Mucosa of gallbladder (tissue), 1 donor: ENCODE measurements around the gene INS. TPM values are rescaled to one million over a fixed set of nuclear protein-coding genes. Genes with fewer than 3 reads are reported as not detected.

Source experiments
- DNase-seq: peaks from one replicate; pipeline ENCODE4 v3.0.0-alpha.2; 2020; ENCODE audit warnings: low spot score
- total RNA-seq: library from RNA; stranded (reverse); gene quantifications from one replicate; pipeline ENCODE4 v1.2.1, GENCODE V29; 2021
- donor health status: DM: no; HTN: no; CAD: no.

INS gene
- total RNA-seq, 1 donor from 2014 or later, result 1.2 TPM

DNA sequence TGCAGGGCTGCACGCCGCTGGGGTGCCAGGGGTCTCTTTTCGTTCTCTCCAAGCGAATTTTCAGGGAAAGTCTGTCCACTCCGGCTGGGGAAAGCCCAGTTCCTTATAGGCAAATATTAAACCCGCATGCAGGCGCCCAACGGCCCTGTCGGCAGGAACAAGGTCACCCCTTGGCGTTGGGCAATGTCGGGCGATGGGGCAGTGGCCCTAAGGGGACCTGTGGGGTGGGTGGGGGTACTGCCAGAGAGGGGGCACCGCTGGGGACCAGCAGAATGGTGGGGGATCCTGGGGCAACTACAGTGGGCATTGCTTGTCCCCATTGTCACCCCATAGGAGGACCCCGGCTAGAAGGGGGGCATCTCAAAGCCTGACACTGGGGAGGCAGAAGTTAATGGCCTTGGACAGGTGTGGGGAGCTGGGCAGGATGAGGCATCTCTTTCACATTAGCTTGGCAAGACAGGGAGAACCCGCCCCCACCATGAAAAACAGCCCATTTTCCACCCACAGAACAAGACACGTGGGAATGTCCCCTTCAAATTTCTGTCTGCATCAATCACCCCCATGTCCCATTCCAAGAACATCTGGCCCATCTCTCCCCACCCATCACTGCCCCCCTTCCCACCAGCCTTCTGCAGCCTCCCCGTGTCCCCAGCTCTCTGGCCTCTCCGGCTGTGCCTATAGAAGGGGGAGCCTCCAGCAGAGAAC is 16.3 kb downstream of the INS start:
- DNase-seq, result no peak

DNA sequence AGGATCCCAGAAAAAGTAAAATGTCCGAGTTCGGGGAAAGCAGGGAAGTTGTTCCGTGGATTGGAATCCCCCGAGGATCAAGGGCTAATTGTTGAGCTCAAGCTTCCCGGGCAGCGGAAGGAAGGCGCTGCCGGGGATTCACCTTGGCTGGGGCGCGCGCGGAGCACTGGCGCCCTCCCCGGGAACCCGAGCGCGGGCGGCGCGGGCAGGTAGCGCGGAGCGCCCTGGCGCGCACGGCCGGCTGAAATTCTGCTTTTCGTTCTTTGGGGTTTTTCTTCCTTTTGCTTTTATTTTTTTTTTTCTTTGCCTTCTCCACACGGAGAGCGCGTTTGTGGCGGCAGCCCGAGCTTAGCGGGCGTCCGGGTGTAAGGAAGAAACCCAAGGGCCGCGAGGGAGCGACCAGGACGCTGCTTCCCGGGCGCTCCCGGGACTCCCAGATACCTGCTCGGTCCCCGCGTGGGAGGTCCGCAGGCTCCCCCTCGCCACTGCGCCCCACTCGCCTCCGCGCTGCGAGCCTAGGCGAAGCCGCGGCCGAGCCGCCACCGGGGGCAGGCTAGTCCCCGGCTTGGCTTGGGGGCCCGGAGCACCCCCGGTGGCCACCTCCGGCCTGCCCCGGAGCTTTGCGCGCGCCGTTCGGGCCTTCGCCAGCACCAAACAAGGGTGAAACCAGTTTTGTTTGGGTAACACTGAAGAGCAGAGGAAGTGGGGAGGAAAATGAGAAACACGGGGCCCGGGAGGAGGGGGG is 17.0 kb downstream of the INS start:
- no peak for DNase-seq

DNA sequence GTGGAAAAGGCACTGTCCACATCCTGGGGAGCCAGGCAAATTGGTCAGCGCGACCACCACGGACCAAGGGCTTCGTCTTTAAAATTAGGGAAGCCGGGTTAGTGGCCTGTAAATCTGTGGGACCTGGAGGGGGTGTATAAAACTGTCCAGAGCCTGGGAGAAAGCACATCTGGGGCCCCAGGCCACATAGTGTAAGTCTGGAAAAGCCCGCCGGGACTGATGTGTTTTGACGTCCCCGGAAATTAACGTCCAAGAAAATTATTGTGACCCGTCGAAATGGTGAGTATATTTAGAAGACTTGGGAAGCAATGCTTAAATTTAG is 17.6 kb downstream of the INS start:
- DNase-seq, result no peak

DNA sequence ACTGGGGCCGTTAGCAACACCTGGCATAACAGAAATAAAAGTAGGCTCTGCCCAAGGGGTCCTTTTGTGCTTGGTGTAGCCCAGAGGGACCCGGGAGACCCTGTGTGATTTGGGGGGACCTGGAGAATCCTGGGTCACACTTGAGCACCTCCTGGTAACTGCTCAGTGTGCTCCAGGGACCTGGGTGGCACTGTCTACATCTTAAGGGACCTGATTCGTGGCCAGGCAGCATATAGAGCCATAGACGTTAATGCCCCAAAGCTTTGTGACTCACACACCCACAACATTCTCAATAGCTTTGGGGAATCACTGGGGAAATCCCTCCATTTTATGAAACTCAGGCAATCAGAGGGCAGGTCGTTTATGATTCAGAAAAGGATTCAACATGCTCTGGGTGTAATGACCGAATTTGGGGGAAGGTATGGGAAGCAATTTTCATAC is 18.2 kb downstream of the INS start:
- no peak for DNase-seq

DNA sequence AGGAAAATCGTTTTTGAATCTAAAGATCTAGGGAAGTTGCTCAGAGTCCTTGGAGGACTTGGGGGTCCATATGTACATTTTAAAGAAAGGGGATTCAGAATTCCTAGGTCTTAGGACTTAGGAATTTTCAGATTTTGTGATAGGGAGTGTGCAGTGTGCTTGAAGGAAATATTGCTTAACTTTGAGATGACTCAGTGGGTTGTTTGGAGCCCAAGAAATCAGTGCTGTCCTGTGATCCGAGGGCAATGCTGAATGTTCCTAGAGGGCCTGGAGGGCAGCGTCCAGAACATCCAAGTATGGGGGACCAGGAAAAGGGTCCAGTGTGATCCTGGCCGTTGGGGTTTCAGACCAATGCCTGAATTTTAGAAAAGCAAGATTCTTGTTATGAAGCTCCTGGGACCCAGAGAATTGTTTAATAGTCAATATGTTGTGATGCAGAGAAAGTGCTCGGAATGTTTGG is 18.7 kb downstream of the INS start:
- DNase-seq, result no peak

DNA sequence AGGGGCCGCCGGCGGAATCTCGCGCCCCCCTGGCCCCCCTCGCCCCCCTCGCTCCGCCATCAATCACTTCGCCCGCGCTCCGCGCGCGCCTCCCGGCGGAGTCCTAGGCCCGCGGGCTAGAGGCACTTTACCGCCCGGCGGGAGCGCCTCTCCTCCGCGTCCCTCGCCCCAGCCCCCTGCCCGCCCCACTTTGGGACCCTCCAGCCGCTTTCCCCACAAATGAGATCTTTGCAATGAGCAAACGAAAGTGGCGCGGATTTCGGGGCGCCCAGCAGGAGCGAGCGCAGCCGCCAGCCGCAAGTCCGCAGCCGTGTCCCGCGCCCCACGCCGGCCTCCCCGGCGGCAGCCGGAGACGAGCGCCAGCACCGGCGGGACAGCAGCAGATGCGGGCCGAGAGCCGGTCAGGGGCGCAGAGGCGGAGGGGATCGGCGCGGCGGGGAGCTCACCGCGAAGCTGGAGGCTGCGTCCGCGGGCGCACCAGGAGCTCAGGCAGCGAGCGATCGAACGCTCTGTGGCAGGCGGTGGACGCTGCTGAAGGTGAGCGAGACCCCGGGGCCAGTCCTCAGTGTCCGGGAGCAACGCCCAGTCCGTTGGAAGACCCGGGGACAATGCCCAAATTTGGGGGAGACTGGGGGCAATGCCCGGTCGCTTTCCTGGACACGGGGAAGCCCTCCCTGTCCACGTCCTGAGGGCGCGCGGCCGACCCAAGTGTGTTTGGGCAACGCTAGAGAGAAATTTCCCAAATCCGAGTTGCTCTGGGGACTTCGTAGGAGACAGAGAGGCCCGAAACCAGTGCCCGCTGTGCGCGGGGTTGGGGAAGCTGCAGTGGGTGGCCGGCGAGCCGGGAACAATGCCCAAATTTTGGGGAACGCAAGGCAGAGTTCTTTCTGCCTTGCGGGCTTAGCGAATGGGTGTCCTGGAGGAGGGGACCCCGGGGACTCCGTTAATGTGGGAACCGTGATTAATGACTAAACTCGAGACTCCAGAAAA is 20.3 kb downstream of the INS start:
- DNase-seq, result no peak

DNA sequence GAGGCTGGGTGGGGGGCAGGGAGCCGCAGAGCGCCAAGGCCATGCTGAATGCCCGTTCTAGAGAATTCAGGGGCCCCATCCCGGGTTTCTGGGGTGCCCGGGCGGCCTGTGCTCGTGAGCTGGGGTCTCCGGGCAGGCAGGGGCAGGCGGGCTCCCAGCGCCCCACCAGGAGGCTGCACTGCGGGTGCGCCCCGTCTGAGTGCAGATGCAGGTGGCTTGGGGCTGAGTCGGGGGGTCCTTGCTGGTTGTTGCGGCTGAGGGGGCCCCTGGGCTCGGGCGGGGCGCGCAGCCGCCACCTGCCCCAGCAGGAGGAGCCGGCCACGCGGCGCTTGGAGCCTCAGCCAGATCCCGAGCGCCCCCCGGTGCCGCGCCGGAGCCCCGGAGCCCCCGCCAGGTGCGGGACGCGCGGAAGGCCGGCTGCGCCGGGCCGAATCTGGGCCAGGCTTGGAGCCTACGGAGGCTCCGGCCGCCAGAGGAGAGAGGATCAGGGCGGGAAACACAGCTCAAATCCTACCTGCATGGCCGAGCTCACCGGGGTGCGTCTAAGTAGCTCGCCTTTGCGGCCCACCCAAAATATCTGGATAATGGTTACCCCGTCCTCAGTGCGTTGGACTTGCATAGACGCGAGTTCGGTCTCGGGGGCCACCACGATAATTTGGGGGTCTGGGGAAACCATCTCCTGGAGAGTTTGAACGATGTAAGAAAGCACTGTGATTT is 21.2 kb downstream of the INS start:
- no peak for DNase-seq

DNA sequence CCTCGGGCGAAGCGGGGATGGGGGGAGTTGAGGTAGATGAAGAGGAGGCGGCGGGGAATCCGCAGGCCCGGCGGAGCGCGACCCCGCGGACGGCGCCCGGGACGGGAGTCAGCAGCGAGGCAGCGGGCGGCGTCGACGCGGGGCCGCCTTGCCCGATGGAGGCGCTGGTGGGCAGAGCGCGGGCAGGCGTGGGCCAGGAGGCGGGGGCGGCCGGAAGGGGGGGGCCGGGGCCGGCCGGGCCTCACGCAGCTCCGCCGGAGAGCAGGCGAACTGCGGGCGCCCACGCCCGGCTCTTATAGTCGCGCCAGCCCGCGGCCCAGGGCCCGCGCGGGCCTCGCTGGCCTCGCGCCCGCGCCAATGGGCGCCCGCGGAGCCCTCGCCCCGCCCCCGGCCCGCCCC is 21.9 kb downstream of the INS start, which contains the start of gene IGF2:
Gene IGF2, minus strand, starts transcription at position 267 of the 399 bp plus-strand sequence. CDS start 3,866 bp downstream, outside the sequence.
- no peak for DNase-seq

DNA sequence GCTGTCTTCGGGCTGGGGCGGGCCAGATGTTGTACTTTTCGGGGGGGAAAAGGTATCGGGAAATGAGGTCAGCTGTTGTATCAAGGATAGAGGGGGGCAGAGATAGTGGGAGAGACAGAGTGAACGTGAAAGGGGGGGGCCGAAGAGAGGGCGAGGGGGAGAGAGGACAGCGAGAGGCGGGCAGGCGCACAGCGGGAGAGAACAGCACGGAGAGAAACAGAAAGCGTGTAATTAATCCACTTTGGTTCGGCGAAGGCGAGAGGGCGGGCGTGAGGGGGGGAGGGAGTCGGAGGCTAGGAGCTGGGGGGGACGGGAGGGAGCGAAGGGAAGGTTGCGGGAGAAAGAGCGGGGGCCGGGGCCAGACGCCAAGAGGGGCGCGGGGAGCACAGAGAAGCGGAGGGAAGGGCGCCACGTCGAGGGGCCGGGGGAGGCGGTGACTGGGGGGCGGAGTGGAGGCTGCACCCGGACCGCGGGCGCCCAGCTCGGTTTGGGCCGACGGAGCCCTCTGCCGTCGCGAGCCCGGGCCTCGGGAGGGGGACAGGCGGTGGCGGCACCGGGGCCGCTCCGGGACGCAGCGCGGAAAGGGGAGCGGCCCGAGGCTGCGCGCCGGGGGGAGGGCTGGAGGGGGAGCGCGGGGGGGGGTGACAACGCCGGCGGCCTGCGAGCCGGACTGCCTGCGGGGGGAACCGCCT is 22.4 kb downstream of the INS start:
- no peak for DNase-seq

DNA sequence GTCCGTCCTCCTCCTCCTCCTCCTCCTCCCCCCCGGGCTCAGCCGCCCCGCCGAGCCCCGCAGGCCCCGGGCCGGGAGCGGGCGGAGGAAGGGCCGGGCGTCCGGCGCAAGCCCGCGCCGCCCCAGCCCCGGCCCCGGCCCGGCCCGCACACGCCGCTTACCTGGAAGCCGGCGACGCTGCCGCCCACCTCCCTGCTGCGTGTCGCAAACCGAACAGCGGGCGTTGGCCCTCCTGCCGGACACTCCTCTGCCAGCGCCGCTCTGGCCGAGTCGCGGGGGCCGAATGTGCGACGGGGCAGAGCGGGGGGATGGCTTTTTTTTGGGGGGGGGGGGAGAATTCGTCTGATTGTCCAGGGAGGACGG is 23.0 kb downstream of the INS start:
- DNase-seq, result no peak

DNA sequence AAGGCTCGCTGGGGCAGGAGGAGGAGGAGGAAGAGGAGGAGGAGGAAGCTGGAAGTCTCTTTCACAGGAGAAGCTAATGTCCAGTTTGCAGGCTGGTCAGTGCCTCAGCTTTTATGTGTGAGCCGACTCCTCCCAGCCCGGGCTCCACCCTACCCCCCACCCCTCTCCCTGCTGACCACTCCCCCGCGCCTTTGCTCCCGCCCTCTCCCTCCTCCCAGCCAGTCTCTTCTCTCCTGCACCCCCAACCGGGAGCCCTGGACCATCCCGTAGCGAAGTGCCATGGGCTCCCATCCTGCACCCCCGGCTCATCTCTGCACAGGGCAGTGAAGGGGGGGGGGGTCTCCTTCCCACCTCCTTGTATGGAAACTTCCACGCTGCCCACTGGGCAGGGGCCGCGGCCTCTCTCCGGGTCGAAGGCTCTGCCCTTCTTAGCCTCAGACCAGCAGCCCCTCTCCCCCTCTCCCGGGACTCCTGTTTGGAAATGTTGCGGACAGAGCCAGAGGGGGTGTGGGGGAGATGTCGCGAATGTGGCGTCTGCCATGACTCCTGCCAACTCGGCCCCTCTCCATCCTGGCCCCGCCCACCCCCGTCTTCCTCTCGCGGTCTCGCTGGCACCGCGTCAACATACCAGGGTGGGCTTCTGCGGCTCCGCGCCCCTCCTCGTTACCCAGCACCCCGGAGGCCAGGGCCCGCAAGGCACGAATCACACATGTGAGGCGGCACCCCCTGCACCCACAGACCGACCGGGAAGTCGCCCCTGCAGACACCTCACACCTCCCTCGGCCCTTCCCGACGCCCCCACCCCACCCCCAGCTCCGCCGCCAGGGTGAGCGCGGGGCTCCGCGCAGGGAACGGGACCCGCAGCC is 23.6 kb downstream of the INS start:
- peak; percentile 35 for DNase-seq

DNA sequence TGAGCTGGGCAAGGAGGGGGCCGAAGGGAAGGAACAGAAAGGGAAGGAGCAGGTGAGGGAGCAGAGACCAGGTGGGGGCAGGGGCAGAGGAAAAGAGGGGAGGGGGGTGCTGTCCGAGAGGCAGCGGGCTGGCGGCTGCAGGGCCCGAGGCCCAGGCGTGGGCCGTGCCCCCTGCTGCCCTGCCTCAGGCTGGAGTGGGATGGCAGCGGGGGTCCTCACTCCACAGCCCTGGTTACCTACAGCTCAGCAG is 24.1 kb downstream of the INS start:
- no peak for DNase-seq

DNA sequence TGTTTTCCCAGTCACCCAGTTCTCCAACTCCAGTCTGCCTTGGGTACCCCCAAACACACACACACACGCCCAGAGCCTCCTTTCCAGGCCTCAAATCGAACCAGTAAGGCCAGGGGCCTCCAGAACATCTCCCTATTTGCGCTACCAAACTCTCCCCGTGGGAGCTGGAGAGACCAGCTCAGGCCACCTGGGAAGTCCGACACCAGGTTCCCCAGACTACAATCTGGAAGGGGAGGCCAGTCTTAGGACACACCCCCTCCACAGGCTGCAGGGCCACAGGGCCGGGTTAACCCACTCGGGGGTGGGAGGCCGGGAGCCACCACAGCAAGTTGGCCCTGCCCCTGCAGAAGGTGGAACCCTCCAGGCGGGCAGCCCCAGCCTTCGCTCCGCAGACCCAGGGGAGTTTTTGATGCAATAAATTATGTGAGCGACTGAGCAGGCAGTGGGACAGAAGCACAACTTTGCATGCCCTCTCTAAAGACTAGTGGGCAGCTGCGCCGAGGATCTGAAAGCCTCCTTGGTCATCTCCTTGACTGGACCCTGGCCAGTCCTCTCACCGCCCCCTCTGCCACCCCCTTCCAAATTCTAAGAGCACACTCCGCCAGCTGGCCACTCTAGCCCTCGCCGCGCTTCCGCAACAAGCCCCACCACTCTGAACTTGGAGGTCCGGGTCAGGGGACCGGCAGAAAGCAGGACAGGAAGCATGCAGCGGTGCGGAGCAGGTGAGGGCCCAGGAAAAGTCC is 24.6 kb downstream of the INS start:
- no peak for DNase-seq

DNA sequence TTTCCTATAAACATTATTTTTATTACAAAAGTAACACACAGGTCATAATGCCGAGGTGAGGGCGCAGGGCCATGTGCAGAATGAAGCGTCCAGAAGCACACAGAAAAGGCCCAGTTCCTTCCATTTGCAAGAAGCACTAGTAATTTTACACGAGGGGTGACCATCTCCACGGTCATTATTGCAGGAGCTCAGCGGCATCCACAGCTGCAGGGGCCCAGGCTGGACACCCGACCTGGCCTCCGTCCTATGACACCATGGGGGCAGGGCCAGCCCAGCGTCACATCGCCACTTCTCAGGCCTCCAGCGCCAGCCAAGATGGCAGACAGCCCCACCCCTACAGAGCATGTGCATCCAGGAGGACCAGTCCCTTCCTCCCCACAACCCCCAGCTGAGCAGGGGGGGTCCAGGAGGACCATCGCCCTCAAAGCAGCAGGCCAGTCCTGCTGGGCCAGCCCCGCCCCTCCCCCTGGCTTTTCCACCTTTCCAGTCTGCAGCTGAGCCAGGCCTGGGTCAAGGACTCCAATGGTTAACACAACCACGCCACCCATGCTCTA is 25.3 kb downstream of the INS start:
- no peak for DNase-seq

DNA sequence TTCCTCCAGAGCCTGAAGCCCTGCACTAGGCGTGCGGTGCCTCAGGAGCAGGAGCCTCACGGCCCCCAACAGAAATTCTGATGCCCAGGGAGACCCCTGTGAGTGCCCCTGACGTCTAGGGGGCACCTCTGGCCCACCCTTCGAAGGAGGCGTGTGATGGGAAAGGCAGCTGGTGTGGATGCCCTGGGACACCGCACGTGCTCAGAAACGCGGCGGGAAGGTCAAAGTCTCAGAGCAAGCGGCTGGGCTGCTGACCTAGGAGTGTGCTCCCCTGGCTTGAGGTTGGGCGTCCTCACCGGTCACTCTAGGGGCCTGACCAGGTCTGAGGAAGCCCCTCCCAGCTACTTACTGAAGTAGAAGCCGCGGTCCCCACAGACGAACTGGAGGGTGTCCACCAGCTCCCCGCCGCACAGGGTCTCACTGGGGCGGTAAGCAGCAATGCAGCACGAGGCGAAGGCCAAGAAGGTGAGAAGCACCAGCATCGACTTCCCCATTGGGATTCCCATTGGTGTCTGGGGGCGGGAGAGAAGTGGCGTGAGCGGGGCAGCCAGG is 25.9 kb downstream of the INS start:
- DNase-seq, result no peak

DNA sequence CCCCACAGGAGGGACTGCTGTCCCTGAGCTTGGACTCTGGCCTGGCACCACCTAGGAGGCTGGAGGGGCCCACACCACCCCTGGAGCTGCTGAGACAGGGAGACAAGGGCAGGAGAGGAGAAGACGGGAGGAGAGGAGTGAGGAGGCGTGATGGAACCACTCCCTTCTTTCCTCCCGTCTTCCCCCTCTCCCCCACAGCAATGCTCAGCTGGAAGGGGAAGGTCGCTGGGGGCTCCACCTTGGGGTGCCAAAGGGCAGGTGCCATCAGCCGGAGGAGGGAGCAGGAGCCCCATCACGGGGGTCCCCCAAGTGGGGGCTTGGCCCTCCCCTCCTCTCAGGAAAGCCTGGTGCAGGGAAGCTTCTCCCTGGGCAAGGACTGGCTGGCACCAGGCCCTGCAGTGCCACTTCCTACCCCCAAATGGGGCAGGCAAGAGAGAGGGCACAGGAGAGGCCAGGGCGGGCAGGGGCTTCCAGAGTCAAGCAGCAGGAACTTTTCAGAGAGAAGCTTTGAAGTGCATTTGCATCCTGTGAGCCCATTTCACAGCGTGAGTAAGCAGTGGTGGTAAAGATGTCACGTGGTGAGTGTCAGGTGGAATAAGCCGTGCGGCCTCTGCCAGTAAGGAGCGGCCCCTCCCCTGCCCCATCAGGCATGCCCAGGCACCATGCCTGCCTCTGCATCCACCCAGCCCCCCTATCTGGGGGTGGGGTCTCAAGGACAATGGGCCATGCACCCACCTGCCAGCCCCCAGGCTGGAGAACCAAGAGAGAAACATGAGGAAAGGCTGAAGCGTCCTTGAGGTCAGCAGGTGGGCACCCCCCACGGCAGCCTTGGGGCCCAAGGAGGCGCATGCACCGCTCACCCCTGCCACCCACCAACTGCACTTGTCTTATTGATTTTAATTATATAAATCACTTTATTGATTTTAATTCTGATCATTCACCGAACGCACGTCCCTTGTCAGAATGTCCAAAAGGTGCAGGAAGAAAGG is 26.7 kb downstream of the INS start:
- no peak for DNase-seq

DNA sequence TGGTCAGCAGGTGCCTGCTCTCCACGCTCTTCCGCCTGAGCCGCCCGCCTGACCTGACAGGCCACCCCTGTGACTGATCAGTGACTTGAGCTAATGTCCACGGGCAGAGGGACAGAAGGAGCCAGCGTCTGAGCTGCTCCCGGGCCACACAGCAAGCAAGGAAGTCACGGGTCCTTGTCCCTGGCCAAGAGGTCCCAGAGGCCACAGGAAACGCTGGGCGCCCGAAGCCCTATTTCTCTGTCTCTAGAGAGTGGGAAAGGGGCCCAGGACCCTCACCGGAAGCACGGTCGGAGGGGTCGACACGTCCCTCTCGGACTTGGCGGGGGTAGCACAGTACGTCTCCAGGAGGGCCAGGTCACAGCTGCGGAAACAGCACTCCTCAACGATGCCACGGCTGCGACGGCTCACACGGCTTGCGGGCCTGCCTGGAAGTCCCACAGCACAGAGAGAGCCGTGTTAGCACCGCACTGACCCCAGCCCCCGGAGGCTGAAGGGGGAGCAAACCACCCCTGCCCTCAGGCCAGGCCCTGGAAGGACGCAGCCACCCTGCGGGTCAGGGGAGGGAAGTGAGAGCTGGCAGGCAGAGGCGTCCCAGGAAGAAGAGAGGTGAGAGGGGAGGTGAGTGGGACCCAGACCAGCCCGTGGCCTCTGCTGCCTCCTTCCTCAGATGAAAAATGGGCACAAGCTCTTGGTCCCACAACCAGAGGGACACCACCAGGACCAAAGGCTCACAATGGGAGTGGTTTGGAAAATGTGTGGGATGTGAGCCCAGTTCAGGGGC is 27.6 kb downstream of the INS start:
- DNase-seq, result no peak
